NCI-H345 treated with DMSO at 0.1 percent for 48 hours (cell line): ENCODE data around the gene SUPT20HL1.
A peak's percentile ranks its signal among the peaks of the same experiment; 100 is the strongest.
"Not testable (repeated sequence)": the region's sequence is repeated elsewhere in the genome, so short reads cannot be mapped to it uniquely, and the experiment has no call there.

ENCODE experiments used
- DNase-seq: peaks from one replicate; lab custom pipeline; 2025; ENCODE audit not compliant: unreplicated experiment; lab: John Stamatoyannopoulos, UW

SUPT20HL1 gene

DNA sequence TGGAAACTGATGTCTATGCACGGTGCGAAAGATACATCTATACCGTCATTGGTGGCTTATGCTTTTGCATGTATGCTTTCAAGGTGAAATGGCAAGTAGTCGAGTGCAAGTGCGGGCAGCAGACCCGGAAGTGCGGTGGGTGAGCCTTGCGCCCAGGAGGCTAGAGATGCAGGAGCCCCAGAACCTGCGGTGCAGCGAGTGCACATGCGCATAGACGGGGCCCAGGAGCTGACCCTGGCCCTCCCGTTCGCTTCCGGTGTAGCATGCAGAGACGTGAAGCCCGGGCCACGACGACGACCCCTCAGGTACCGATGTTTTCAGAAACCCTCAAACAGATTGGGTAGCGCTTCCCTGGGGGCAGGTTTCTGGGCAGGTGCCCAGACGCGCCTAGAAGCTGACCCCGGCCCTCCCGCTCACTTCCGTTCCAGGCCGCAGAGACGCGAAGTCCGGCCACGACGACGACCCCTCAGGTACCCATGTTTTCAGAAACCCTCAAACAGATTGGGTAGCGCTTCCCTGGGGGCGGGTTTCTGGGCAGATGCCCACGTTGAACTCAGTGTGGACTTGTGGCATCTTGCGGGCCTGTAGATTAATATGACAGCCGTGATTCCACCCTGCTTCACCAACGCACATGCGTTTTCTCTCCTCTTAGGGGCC, 1.8 kb downstream of the SUPT20HL1 start:
- not testable (repeated sequence) for DNase-seq

DNA sequence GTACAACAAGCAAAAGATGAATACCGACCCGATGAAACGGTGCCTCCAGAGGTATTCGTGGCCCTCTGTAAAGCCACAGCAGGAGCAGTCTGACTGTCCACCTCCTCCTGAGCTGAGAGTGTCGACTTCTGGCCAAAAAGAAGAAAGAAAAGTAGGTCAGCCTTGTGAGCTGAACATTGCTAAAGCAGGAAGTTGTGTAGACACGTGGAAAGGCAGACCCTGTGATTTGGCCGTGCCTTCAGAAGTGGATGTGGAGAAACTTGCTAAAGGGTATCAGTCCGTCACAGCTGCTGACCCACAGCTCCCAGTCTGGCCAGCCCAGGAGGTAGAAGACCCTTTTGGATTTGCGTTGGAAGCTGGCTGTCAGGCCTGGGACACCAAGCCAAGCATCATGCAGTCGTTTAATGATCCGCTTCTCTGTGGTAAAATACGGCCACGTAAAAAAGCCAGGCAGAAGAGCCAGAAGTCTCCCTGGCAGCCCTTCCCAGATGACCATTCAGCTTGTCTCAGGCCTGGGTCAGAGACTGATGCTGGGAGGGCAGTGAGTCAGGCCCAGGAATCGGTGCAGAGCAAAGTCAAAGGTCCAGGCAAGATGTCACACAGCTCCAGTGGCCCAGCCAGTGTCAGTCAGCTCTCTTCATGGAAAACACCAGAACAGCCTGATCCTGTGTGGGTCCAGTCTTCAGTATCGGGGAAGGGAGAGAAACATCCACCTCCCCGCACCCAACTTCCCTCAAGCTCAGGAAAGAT, 3.2 kb downstream of the SUPT20HL1 start:
- DNase-seq: not testable (repeated sequence)

DNA sequence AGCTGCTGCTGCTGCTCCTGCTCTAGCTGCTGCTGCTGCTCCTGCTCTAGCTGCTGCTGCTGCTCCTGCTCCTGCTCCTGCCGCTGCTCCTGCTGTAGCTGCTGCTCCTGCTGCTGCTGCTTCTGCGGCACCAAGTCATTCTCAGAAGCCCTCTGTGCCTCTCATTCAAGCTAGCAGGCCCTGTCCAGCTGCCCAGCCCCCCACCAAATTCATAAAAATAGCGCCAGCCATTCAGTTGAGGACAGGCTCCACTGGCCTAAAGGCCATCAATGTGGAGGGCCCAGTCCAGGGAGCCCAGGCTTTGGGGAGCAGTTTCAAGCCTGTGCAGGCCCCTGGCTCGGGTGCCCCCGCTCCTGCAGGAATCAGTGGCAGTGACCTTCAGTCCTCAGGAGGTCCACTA, 3.9 kb downstream of the SUPT20HL1 start:
- no peak for DNase-seq

DNA sequence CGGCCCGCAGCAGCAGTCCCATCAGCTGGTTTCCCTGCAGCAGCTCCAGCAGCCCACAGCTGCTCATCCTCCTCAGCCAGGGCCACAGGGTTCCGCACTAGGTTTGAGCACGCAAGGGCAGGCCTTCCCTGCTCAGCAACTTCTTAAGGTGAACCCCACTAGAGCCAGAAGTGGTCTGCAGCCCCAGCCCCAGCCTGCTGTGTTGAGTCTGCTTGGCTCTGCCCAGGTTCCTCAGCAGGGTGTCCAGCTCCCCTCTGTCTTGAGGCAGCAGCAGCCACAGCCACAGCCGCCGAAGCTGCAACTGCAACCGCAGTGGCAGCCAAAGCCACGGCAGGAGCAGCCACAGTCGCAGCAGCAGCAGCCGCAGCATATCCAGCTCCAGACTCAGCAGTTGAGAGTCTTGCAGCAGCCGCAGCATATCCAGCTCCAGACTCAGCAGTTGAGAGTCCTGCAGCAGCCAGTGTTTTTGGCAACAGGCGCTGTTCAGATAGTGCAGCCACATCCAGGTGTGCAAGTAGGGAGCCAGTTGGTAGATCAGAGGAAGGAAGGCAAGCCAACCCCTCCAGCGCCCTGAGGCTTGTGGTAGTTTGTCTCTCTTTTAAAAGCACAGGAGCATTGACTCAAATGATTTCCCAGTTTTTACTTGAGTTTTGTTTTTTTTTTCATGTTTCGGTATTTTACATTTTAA, 4.6 kb downstream of the SUPT20HL1 start:
- DNase-seq: no peak

- not testable (repeated sequence) for DNase-seq
Observed at GRCh38 chrX:24366762-24367400, 6.4 kb downstream of the SUPT20HL1 start.

GRCh38 chrX:24369816-24370215, 9.4 kb downstream of the SUPT20HL1 start:
- DNase-seq: no peak

- peak; percentile 58 for DNase-seq
Observed at GRCh38 chrX:24371391-24371972, 11.0 kb downstream of the SUPT20HL1 start.

GRCh38 chrX:24372021-24372763, 11.8 kb downstream of the SUPT20HL1 start:
- no peak for DNase-seq

GRCh38 chrX:24375600-24376131, 15.2 kb downstream of the SUPT20HL1 start:
- no peak for DNase-seq

- no peak for DNase-seq
Observed at GRCh38 chrX:24376403-24376802, 16.0 kb downstream of the SUPT20HL1 start.

- DNase-seq: no peak
Observed at GRCh38 chrX:24377195-24377594, 16.8 kb downstream of the SUPT20HL1 start.

GRCh38 chrX:24377911-24378468, 17.6 kb downstream of the SUPT20HL1 start:
- DNase-seq: no peak

DNA sequence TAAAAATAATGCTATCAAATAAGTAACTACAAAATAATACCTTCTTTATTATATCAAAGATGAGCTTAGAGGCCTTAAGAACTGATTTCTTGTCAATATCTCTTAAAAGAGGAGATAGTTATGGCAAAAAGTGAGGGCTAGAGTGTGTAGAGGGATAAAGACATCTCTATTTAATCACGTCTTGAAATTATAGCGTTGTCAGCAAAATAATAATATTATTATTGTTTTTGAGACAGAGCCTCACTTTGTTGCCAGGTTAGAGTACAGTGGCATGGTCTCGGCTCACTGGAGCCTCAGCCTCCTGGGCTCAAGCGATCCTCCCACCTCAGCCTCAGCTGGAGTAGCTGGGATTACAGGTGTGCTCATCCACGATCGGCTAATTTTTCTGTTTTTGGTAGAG, 18.3 kb downstream of the SUPT20HL1 start:
- DNase-seq: no peak

DNA sequence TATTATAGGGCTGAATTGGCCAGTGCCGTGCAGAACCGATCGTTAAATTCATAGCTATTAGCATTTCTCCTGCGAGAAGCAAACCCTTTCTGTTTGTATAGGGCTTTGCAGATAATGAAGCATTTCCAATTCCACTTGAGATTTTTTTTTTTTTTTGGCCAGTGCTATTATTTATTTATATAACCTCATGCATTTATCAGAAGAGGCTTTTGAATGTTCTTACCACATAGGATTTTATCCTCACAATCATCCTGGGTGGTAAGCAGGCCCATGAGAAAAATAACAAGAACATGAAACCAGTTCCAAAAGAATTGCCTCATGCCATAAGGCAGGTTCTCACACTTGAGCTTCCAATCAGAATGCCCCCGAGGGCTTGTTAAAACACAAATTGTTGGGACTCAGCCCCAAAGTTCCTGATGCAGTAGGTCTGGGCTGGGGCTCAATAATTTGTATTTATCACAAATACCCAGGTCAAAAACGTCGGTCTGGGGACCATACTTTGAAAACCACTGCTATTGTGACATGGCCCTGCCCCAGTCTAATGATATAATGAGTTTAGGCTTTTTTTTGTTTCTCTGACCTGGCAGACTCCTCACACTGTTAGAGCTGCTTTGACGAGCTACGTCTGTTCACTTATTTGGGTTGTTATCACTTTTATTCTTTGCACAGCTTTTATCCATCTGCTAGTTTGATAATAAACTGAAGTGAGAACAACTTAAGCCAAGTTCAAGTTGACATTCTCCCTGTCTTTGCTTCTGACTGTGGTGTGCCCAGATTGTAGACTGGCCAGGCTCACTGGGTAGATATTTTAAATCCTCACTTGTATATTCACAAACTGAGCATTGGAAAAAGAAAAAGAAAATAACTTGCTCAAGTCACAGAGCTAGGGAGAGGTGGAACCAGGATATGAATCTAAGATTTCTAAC, 20.1 kb downstream of the SUPT20HL1 start:
- no peak for DNase-seq

DNA sequence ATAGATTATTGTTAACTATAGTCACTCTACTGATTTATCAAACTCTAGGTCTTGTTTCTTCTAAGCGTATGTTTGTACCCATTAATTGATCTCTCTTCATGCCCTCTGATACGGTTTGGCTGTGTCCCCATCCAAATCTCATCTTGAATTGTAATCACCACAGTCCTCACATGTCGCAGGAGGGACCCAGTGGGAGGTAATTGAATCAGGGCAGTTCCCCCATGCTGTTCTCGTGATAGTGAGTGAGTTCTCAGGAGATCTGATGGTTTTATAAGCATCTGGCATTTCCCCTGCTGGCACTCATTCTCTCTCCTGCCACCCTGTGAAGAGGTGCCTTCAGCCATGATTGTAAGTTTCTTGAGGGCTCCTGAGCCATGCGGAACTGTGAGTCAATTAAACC, 21.9 kb downstream of the SUPT20HL1 start:
- DNase-seq: not testable (repeated sequence)

DNA sequence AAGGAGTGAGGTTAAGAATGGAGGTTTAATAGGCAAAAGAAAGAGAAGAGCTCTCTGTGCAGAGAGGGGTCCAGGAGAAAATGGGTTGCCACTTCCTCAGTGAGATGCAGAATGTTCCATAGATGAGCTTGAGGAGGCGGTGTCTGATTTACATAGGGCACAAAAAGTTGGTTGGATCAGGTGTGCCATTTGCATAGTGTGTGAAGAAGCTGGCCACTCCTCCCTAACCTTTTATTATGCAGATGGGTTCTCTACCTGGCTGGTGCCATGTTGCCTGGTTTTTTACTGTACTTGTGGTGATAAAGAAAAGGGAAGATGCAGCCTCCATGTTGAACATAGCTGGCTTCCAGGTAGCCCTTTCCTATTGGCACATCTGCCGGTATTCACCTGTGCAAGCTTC, 27.3 kb downstream of the SUPT20HL1 start:
- no peak for DNase-seq

GRCh38 chrX:24391389-24391788, 30.9 kb downstream of the SUPT20HL1 start:
- DNase-seq: no peak

DNA sequence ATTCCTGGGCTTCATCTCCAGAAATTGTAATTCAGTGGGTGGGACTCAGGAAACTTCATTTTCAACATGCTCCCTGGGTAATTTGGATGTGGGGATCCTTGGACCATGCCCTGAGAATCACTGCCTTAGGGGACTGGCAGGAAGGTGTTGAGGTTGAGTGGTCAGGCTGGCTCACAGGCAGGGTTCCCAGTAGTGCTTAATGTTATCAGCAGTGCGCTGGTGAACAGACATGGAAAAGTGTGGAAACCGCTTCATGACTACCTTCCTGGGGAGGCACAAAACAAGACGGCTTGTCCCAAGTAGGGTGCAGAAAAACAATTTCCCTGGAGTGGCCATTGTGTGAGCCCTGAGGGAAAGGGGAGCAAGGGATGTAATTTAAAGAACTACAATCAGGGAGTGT, 31.4 kb downstream of the SUPT20HL1 start:
- no peak for DNase-seq

GRCh38 chrX:24392709-24393108, 32.3 kb downstream of the SUPT20HL1 start:
- DNase-seq: no peak
